Measurements from ENCODE around the gene SMIM1.
"Not testable (repeated sequence)": the region's sequence is repeated elsewhere in the genome, so short reads cannot be mapped to it uniquely, and the experiment has no call there.

The SMIM1 gene

DNA sequence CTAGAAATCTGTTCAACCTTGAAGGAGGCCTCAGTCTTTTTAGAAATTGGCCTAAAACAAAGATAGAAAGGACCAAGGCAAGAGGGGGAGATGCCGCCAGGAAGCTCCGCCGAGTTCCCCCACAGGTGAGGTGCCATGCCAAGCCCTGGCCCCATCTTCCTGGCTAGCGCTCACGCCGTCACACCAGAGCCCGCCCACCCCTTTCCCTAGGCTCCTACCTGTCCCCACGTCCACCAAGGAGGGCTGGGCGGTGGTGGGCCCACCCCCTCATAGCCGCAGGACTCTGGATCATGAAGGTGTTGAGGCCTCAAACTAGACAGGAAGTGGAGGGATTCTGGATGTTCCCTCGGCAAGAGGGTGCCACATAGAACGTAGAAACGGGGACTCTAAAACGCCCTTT, 35.8 kb upstream of the SMIM1 start:
- DNase-seq (ENCODE audit: low read depth), result no peak

GRCh38 chr1:3738943-3739342, 33.6 kb upstream of the SMIM1 start:
- no peak for DNase-seq (ENCODE audit: low read depth)

DNA sequence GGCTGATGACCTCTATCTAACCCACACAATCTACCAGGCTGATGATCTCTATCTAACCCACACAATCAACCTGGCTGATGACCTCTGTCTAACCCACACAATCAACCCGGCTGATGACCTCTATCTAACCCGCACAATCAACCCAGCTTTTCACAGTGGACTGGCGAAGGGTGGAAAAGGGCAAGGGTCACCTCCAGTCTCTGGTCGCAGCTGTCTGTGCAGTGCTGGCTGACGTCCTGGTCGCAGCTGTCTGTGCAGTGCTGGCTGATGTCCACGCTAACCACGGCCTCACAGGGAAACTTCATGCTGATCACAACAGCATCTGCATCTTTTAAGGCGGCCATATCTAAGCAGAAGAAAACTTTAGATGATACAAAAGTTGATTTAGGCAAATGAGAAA, 32.5 kb upstream of the SMIM1 start:
- no peak for DNase-seq (ENCODE audit: low read depth)

GRCh38 chr1:3740752-3741151, 31.8 kb upstream of the SMIM1 start:
- DNase-seq (ENCODE audit: low read depth), result no peak

- no peak for DNase-seq (ENCODE audit: low read depth)
Observed at GRCh38 chr1:3741566-3742438, 30.7 kb upstream of the SMIM1 start.

GRCh38 chr1:3742439-3743298, 29.9 kb upstream of the SMIM1 start:
- no peak for DNase-seq (ENCODE audit: low read depth)

DNA sequence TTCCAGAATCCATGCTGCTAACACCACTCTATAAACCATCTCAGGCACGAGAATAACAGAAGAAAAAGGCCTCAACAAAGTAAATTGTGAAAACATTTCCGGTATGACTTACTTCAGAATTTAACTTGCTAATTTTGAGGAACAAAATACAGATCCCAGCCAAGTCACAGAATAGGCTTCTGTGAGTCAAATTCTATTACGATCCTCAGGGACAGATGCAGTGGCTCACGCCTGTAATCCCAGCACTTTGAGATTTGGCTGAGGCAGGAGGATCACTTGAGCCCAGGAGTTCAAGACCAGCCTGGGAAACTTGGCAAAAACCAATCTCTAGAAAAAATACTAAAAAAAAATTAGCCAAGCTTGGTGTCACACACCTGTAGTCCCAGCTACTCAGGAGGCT, 29.1 kb upstream of the SMIM1 start:
- no peak for DNase-seq (ENCODE audit: low read depth)

DNA sequence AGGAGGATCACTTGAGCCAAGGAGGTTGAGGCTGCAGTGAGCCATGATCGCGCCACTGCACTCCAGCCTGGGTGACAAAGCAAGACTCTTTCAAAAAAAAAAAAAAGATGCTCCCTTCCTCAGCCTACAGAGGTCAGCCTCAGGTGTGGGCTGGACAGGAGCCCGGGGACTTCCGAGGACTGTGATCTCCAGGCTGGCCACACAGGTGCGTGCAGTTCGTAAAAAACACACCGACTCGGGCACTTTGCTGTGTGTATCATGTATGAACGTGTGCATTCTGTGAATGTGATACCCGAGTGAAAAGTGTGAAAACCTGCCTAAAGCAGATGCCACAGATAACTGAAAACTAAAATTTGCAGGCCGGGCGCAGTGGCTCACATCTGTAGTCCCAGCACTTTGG, 28.7 kb upstream of the SMIM1 start:
- no peak for DNase-seq (ENCODE audit: low read depth)

DNA sequence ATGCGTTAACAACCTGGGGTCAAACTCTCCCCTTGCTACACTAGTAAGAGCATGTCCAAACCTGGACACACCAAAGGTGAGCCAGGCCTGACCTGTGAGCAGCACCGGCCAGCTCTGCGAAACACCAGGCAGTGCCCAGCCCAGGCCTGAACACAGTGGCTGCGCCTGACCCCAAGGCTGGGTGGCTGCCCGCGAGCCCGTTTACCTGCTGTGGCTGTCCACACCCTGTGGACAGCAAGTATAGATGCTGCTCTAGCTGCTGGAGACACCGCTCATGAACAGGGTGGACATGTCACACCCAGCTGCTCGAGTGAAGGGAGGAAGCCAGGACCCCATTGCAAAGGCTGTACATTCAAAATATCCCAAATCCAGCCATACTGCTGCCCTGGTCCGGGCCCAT, 27.9 kb upstream of the SMIM1 start:
- no peak for DNase-seq (ENCODE audit: low read depth)

- DNase-seq (ENCODE audit: low read depth), result no peak
Observed at GRCh38 chr1:3745071-3745470, 27.5 kb upstream of the SMIM1 start.

- DNase-seq (ENCODE audit: low read depth), result no peak
Observed at GRCh38 chr1:3745590-3746381, 26.8 kb upstream of the SMIM1 start.

GRCh38 chr1:3746389-3746829, 26.1 kb upstream of the SMIM1 start:
- no peak for DNase-seq (ENCODE audit: low read depth)

- DNase-seq (ENCODE audit: low read depth), result no peak
Observed at GRCh38 chr1:3746830-3747521, 25.6 kb upstream of the SMIM1 start.

GRCh38 chr1:3747522-3747848, 25.1 kb upstream of the SMIM1 start:
- no peak for DNase-seq (ENCODE audit: low read depth)

GRCh38 chr1:3747903-3748302, 24.6 kb upstream of the SMIM1 start:
- DNase-seq (ENCODE audit: low read depth), result no peak

GRCh38 chr1:3748316-3748900, 24.1 kb upstream of the SMIM1 start:
- not testable (repeated sequence) for DNase-seq (ENCODE audit: low read depth)

DNA sequence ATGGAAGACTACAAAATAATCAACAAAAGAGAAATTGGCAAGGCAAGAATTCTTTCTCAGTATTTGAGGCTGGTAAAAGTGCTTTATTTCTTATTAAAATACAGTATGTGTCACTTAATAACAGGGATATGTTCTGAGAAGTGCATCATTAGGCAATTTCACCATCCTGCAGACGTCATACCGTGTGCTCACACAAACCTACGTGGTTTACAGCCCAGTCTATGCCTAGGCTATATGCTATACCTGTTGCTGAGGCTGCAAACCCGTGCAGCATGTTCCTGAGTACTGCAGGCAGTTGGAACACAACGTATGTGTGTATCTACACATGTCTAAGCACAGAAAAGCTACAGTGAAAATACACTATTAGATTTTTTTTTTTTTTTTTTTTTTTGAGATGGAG, 23.0 kb upstream of the SMIM1 start:
- no peak for DNase-seq (ENCODE audit: low read depth)

DNA sequence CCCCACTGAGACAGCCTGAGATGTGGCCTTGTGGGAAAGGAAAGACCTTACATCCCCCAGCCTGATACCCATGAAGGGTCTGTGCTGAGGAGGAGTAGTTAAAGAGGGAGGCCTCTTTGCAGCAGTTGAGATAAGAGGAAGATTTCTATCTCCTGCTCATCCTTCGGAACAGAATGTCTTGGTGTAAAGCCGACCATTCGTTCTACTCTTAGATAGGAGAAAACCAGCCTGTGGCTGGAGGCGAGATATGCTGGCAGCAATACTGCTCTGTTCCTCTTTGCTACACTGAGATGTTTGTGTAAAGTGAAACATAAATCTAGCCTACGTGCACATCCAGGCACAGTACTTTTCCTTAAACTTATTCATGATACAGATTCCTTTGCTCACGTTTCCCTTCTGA, 21.8 kb upstream of the SMIM1 start:
- no peak for DNase-seq (ENCODE audit: low read depth)

DNA sequence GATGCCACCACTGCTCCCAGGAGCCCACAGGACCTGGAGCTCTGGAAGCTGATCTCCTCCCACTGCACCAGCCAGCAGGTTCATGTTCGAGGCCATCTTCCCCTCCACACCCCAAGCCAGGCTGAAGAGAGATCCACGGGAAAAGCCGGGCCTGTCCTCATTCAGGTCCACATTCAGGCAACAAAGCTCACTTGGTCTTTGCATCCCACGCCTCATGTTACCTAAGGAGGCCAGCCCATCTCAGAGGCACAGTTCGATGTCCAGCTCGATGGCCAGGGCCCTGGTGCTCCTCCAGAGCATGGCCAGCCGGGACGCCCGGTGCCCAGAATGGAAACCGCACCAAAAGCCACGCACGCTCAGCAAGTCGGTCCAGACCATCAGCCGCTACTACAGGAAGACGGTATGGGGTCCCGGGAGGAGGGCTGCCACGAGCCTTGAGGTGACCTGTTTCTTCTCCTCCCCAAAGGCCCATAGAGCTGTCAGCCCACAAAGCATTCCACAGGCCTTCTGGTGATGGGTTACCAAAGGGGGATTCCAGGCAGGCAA, 20.1 kb upstream of the SMIM1 start, which contains the start of gene CCDC27:
Gene CCDC27, plus strand, starts transcription at position 51 of the 546 bp plus-strand sequence. Its CDS starts 32 bp downstream, at position 83.
- no peak for DNase-seq (ENCODE audit: low read depth)

DNA sequence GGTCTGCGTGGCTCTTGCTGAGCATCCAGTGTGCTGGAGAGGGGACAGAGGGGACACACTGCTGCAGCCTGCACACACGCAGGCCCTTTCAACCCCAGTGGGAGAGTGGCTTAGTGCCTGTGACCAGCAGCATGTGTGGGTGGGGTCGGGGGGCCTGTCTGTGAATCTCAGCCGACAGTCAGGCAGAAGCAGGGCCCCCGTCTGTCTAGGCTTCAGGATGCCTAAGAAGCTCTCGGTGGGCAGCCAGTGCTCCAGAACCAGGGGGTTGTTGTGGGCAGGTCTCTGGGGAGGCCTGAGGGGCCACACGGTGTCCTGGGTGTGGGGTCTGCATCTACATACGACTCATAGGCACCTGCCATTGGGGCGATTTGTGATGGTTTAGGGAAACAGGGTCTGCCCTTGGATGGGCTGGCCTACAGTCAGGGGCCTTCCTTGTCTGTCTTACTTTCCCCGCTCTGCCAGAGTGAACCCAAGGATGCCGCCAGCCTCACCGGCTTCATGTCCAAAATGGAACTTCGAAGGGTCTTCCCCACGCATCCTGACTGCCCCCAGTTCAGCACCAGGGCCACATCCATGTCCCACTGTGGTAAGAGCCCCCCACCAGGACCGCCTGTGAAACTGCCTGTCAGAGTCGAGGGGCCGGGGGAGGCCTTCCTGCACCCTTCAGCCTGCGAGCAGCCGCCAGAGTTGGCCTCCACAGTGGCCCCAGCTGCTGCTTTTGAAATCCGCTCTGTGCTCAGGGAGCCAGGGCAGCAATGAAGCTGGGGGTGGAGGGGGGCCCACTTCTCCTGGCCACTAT, 18.7 kb upstream of the SMIM1 start:
- no peak for DNase-seq (ENCODE audit: low read depth)
